ENCODE measurements around the gene IDE. TPM values are rescaled to one million over a fixed set of nuclear protein-coding genes. Genes with fewer than 3 reads are reported as not detected.
"Not testable (repeated sequence)": the region's sequence is repeated elsewhere in the genome, so short reads cannot be mapped to it uniquely, and the experiment has no call there.

The IDE gene
- total RNA-seq, 2 experiments from 2014 or later = 30.1 to 33.2 TPM

DNA sequence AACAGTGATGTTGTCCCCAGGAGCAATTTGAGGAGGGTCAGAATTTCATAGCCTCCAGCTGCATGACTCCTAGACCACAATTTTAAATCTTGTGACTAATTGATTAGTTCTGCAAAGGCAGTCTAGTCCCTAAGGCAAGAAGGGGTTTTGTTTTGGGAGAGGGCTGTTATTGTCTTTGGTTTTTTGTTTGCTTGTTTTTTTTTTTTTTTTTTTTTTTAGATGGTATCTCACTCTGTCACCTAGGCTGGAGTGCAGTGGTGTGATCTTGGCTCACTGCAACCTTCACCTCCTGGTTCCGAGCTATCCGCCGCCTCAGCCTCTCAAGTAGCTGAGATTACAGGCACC lies 165.9 kb downstream of the IDE start:
- CTCF ChIA-PET = interaction anchor here (1.3 kb wide), 1 partner anchor 12 kb away, joined by 3 read pairs; no protein-coding TSS in a partner anchor

DNA sequence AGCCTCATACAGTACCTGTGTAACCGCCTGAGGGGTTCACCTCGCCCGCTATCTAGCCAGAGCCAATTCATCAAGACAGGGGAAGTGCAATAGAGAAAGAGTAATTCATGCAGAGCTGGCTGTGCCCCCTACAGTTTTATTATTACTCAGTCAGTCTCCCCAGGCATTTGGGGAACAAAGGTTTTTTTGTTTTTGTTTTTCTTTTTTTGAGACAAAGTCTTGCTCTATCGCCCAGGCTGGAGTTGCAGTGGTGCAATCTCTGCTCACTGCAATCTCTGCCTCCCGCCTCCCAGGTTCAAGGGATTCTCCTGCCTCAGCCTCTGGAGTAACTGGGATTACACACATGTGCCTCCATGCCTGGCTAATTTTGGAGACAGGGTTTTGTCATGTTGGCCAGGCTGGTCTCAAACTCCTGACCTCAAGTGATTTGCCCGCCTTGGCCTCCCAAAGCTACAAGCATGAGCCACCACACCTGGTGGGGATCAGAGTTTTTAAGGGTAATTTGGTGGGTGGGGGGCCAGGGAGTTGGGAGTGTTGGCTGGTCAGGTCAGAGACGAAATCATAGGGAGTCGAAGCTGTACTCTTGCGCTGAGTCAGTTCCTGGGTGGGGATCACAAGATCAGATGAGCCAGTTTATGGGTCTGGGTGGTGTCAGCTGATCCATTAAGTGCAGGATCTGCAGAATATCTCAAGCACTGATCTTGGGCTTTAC lies 166.4 kb downstream of the IDE start:
- ATAC-seq (no peak), DNase-seq (no peak)
- CTCF ChIA-PET = interaction anchor here (0.9 to 1.3 kb wide), 2 partner anchors 13 to 18 kb away, joined by 3 read pairs; no protein-coding TSS in a partner anchor
- no peak overlapping the region for H3K4me3 Mint-ChIP-seq
- H3K4me1 Mint-ChIP-seq (ENCODE audit: low read depth) = no peaks in the 10 kb centered on the region
- TF ChIP-seq, protein P1, sequence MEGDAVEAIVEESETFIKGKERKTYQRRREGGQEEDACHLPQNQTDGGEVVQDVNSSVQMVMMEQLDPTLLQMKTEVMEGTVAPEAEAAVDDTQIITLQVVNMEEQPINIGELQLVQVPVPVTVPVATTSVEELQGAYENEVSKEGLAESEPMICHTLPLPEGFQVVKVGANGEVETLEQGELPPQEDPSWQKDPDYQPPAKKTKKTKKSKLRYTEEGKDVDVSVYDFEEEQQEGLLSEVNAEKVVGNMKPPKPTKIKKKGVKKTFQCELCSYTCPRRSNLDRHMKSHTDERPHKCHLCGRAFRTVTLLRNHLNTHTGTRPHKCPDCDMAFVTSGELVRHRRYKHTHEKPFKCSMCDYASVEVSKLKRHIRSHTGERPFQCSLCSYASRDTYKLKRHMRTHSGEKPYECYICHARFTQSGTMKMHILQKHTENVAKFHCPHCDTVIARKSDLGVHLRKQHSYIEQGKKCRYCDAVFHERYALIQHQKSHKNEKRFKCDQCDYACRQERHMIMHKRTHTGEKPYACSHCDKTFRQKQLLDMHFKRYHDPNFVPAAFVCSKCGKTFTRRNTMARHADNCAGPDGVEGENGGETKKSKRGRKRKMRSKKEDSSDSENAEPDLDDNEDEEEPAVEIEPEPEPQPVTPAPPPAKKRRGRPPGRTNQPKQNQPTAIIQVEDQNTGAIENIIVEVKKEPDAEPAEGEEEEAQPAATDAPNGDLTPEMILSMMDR (IDR thresholded peaks at IDR 0.05) = no peak
- POLR2A ChIA-PET = no interaction called here
- intact Hi-C loops (cut with micrococcal nuclease) = no loop called here
- H3K36me3 Mint-ChIP-seq (ENCODE audit: low read depth) = no peaks in the 10 kb centered on the region
- no peak overlapping the region for H3K27ac Mint-ChIP-seq
- no peaks in the 10 kb centered on the region for H3K9me3 Mint-ChIP-seq
- peaks cover 2% of the 10 kb centered on the region for H3K27me3 Mint-ChIP-seq

More for the DNA sequence above, 165.9 kb downstream of the IDE start:
- no peaks in the 10 kb centered on the region for H3K4me1 Mint-ChIP-seq (ENCODE audit: low read depth)
- ATAC-seq (no peak), DNase-seq (no peak)
- TF ChIP-seq, protein P1 (IDR thresholded peaks at IDR 0.05) = no peak
- H3K27me3 Mint-ChIP-seq = peaks cover 2% of the 10 kb centered on the region
- H3K36me3 Mint-ChIP-seq (ENCODE audit: low read depth) = no peaks in the 10 kb centered on the region
- no peak overlapping the region for H3K27ac Mint-ChIP-seq
- H3K4me3 Mint-ChIP-seq = no peak overlapping the region
- POLR2A ChIA-PET = no interaction called here
- no peaks in the 10 kb centered on the region for H3K9me3 Mint-ChIP-seq
- intact Hi-C loops (cut with micrococcal nuclease) = no loop called here

DNA sequence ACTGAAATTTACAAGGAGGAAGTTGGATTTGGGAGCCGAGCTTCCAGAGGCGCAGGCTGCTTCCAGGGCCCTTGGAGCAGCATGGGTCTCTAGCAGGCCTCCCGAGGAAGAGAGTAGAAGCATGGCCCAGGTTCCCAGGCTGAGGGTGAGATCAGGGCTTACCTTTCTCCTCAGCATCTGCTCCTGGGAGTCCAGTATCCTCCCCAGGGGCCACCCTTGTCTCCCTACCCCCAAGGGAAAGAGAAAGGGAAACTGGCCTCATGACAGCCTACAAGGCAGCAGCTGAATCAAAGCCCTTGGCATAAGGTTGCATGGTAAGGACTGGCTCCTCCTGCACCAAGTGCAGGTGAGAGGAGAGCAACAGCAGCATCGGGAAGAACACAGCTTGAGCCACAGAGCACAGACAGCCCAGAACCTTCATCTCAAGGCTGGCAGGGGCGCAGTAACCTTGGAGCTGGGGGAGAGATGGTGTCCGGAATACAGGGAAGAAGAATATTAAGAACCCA lies 168.4 kb downstream of the IDE start:
- Mint-ChIP-seq H3K4me3 (no peak overlapping the region), H3K27ac (no peak overlapping the region), H3K9me3 (no peaks in the 10 kb centered on the region), H3K27me3 (peaks cover 2% of the 10 kb centered on the region), H3K36me3 (ENCODE audit: low read depth) (no peaks in the 10 kb centered on the region), H3K4me1 (ENCODE audit: low read depth) (no peaks in the 10 kb centered on the region)
- ATAC-seq = no peak
- TF ChIP-seq, protein P1 (IDR thresholded peaks at IDR 0.05) = no peak
- POLR2A ChIA-PET = no interaction called here
- intact Hi-C loops (cut with micrococcal nuclease) = no loop called here
- no peak for DNase-seq
- CTCF ChIA-PET = interaction anchor here (1.3 kb wide), 1 partner anchor 9 kb away, joined by 3 read pairs; no protein-coding TSS in a partner anchor

DNA sequence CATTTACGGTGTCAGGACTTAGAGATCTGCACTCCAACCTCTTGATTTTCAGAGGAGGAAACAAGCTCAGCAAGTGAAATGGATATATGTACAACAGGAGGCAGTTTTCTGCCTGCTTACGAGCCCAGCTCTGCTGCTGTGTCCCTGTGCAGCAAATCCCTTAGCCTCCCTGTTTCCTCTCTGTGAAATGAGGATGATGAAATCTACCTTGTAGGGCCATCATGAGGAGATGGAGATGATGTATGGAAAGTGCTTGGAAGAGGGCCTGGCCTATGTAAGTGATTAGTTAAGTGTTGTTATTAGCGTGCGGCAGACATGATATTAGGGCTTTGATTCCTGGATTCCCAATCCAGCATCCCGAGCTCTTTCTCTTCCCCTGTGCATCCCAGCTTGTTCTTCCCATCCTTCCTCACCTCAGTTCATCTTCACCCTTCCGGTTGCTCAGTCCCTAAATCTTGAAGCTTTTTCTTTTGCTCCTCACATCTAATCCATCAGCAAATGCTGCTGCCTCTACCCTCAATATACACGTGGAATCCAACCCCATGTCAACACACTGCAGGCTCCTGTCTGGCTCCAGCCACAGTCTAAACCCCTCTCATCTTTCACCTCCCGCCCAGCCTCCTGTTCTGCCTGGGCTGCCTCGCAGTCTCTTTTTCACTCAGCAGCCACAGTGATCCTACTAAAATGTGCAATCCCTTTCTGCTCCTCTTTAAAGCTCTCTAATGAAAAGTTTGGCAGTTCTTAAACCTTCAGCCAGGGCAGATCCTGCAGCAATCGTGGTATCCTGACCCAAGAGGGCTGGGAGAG lies 169.1 kb downstream of the IDE start:
- H3K4me1 Mint-ChIP-seq (ENCODE audit: low read depth) = no peaks in the 10 kb centered on the region
- ATAC-seq (no peak), DNase-seq (no peak)
- ChIA-PET CTCF (interaction anchor here (1.3 kb wide), 1 partner anchor 9 kb away, joined by 3 read pairs; no protein-coding TSS in a partner anchor), POLR2A (no interaction called here)
- H3K9me3 Mint-ChIP-seq = no peaks in the 10 kb centered on the region
- TF ChIP-seq, protein P1 (IDR thresholded peaks at IDR 0.05) = no peak
- intact Hi-C loops (cut with micrococcal nuclease) = no loop called here
- no peaks in the 10 kb centered on the region for H3K36me3 Mint-ChIP-seq (ENCODE audit: low read depth)
- no peak overlapping the region for H3K4me3 Mint-ChIP-seq
- H3K27me3 Mint-ChIP-seq = peaks cover 2% of the 10 kb centered on the region
- H3K27ac Mint-ChIP-seq = no peak overlapping the region

DNA sequence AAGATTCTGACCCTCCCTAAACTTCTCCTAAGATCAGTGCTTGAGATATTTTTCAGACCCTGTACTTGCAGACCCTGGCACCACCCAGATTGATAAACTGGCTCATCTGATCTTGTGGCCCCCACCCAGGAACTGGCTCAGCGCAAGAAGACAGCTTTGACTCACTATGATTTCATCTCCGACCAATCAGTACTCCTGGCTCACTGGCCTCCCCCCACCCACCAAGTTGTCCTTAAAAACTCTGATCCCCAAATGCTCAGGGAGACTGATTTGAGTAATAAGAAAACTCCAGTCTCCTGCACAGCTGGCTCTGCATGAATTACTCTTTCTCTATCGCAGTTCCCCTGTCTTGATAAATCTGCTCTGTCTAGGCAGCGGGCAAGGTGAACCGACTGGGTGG lies 171.7 kb downstream of the IDE start:
- H3K27me3 Mint-ChIP-seq; POLR2A ChIA-PET; intact Hi-C loops (cut with micrococcal nuclease); ATAC-seq; H3K36me3 Mint-ChIP-seq (ENCODE audit: low read depth); H3K4me3 Mint-ChIP-seq; H3K4me1 Mint-ChIP-seq (ENCODE audit: low read depth); H3K9me3 Mint-ChIP-seq; DNase-seq; H3K27ac Mint-ChIP-seq: not testable (repeated sequence)
- CTCF ChIA-PET = interaction anchor here (0.7 kb wide), 1 partner anchor 18 kb away, joined by 3 read pairs; no protein-coding TSS in a partner anchor

Other genes with a start within 250 kb of the IDE start
- gene KIF11, start 19.0 kb upstream of the IDE start, total RNA-seq = 10 to 100 TPM; 43.8 to 44.4 TPM
- under 1 TPM; 0.34 to 0.58 TPM for gene HHEX, start 115.9 kb upstream of the IDE start, total RNA-seq

Data from activated CD8-positive, alpha-beta T cell treated with anti-CD3 and anti-CD28 coated beads for 36 hours (primary cell).